Left lung (tissue), 10 donors: Measurements from ENCODE around the gene TSPAN5. TPM values are rescaled to one million over a fixed set of nuclear protein-coding genes. Genes with fewer than 3 reads are reported as not detected.
"Not testable (repeated sequence)": the region's sequence is repeated elsewhere in the genome, so short reads cannot be mapped to it uniquely, and the experiment has no call there.

ENCODE experiments used
- ATAC-seq: fragments of 200-7000 bp; cut with Tn5 transposase; one replicate; pipeline ENCODE4 v1.9.1; 2020; ENCODE audit warnings: moderate library complexity
- DNase-seq, 4 donors: peaks; one replicate each; pipeline ENCODE4 v3.0.0-alpha.2; 2013 to 2020
- H3K27ac ChIP-seq, 2 donors: fragments of 200-600 bp; sonication (generic) in 1 of 2; one replicate each; pipeline versions ENCODE4 v1.5.0 to v1.8.0; 2020 to 2021
- H3K27me3 ChIP-seq, 2 donors: fragments of 200-600 bp; sonication (generic) in 1 of 2; one replicate each; pipeline versions ENCODE4 v1.5.0 to v1.8.0; 2020 to 2021
- H3K36me3 ChIP-seq, 2 donors: fragments of 200-600 bp; sonication (generic) in 1 of 2; one replicate each; pipeline versions ENCODE4 v1.5.0 to v1.8.0; 2020 to 2021
- H3K4me1 ChIP-seq, 2 donors: fragments of 200-600 bp; one replicate each; pipeline ENCODE4 v1.8.0; 2021
- H3K4me3 ChIP-seq, 2 donors: fragments of 200-600 bp; sonication (generic) in 1 of 2; one replicate each; pipeline versions ENCODE4 v1.5.0 to v1.8.0; 2020 to 2021; ENCODE audit warnings: mild to moderate bottlenecking in 1 of 2
- H3K9me3 ChIP-seq, 2 donors: fragments of 200-600 bp; sonication (generic) in 1 of 2; one replicate each; pipeline versions ENCODE4 v1.5.0 to v1.8.0; 2020 to 2021
- intact Hi-C, 2 donors: fragments of 100-400 bp; cut with DNase I; formaldehyde crosslinking; loops; one replicate each; pipeline versions ENCODE4 v1.11.2 to v1.14.2; 2022
- polyA plus RNA-seq, 6 donors: library from polyadenylated mRNA; unstranded; fragments of 120-200 nt; gene quantifications; one replicate each; pipeline ENCODE4 v1.2.1, GENCODE V29; 2013; ENCODE audit not compliant: insufficient read length in 6 of 6
- total RNA-seq, 2 donors: library from RNA; stranded (reverse); fragmentation: NEBNext Ultra II Directional; extraction: Animal tissue kit (Norgen Biotek cat#: 25700); gene quantifications; one replicate each; pipeline ENCODE4 v1.2.1, GENCODE V29; 2021
- TF ChIP-seq, protein P1 (sequence below), 2 donors: fragments of 200-600 bp; sonication (generic) in 1 of 2; IDR thresholded peaks; one replicate each; pipeline versions ENCODE4 v1.5.0 to v1.8.0; 2021; ENCODE audit warnings: antibody characterized with exemption in 2 of 2
- donor health status: DM: no; HTN: yes; CAD: no.
- donor health status: DM: no; HTN: no; CAD: no.

Gene TSPAN5
- total and polyA plus RNA-seq, 8 donors, result 11.9 to 36.5 (median 31.7) TPM

DNA sequence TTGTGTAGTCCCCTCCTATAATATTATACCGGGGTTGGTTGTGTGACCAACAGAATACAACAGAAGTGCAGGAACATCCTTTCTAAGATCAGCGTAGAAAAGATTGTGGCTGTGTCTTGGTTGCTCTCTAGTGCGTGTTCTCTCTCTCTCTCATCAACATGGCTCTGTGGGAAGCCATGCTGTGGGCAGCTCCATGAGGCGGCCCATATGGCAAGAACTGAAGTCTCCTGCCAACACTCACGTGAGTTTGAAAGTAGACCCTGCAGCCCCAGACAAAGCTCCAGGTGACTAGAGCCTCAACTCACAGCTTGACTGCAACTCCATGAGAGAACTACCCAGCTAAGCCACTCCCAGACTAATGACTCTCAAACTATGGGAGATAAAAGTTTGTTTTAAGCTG is 118.7 kb downstream of the TSPAN5 start:
- no peaks in the 10 kb centered on the region for H3K9me3 ChIP-seq
- no peak for ATAC-seq
- DNase-seq, result no peak
- intact Hi-C loops, result no loop called here
- no peaks in the 10 kb centered on the region for H3K4me1 ChIP-seq
- no peak overlapping the region for H3K4me3 ChIP-seq
- no peaks in the 10 kb centered on the region for H3K27me3 ChIP-seq
- H3K36me3 ChIP-seq, result no peaks in the 10 kb centered on the region
- H3K27ac ChIP-seq, result no peak overlapping the region
- TF ChIP-seq, protein P1, sequence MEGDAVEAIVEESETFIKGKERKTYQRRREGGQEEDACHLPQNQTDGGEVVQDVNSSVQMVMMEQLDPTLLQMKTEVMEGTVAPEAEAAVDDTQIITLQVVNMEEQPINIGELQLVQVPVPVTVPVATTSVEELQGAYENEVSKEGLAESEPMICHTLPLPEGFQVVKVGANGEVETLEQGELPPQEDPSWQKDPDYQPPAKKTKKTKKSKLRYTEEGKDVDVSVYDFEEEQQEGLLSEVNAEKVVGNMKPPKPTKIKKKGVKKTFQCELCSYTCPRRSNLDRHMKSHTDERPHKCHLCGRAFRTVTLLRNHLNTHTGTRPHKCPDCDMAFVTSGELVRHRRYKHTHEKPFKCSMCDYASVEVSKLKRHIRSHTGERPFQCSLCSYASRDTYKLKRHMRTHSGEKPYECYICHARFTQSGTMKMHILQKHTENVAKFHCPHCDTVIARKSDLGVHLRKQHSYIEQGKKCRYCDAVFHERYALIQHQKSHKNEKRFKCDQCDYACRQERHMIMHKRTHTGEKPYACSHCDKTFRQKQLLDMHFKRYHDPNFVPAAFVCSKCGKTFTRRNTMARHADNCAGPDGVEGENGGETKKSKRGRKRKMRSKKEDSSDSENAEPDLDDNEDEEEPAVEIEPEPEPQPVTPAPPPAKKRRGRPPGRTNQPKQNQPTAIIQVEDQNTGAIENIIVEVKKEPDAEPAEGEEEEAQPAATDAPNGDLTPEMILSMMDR (IDR thresholded peaks at IDR 0.05), result no peak

DNA sequence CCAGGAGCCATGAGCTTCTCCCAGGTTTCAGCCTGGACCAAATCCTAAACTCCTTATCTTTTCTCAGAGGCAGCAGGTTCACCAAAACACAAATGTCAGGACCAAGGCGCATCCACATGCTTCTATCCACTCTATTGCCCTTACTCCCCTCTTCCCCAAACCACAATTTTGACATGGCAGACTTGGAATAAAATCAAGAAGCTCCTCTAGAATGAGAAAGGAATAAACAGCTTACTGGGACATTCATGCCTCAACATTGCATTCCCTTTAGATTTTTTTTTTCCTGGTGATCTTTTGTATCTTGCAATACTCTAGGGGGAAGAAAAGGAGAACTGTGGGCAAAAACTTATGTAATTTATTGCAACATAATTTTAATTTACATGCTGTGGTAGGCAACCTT is 119.1 kb downstream of the TSPAN5 start:
- TF ChIP-seq, protein P1 (IDR thresholded peaks at IDR 0.05), result no peak
- Histone ChIP-seq H3K27me3 (no peaks in the 10 kb centered on the region), H3K4me3 (no peak overlapping the region), H3K27ac (no peak overlapping the region), H3K4me1 (no peaks in the 10 kb centered on the region), H3K36me3 (no peaks in the 10 kb centered on the region), H3K9me3 (no peaks in the 10 kb centered on the region)
- intact Hi-C loops, result no loop called here
- no peak for DNase-seq
- no peak for ATAC-seq

DNA sequence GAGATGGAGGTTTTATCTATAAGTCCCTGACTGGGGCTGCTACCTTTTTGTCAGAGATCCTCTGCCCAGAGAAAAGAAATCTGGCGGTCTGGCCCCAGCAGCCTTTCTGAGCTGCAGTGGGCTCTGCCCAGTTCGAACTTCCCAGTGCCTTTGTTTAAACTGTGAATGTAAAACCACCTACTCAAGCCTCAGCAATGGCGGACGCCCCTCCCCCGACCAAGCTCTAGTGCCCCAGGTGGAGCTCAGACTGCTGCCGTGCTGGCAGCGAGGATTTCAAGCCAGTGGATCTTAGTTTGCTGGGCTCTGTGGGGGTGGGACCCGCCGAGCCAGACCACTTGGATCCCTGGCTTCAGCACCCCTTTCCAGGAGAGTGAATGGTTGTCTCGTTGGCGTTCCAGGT is 121.8 kb downstream of the TSPAN5 start:
- intact Hi-C loops, result no loop called here
- DNase-seq, result no peak

DNA sequence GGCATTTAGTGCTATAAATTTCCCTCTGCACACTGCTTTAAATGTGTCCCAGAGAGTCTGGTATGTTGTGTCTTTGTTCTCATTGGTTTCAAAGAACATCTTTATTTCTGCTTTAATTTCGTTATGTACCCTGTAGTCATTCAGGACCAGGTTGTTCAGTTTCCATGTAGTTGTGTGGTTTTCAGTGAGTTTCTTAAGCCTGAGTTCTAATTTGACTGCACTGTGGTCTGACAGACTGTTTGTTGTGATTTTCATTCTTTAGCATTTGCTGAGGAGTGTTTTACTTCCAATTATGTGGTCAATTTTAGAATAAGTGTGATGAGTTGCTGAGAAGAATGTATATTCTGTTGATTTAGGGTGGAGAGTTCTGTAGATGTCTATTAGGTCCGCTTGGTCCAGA is 124.3 kb downstream of the TSPAN5 start:
- H3K4me3 ChIP-seq, H3K27me3 ChIP-seq, H3K27ac ChIP-seq, intact Hi-C loops, H3K9me3 ChIP-seq, ATAC-seq, DNase-seq, H3K4me1 ChIP-seq, H3K36me3 ChIP-seq: not testable (repeated sequence)

More for the DNA sequence above, 121.8 kb downstream of the TSPAN5 start:
- TF ChIP-seq, protein P1 (IDR thresholded peaks at IDR 0.05), result no peak
- Histone ChIP-seq H3K4me1 (no peaks in the 10 kb centered on the region), H3K4me3 (no peak overlapping the region), H3K27ac (no peak overlapping the region), H3K36me3 (no peaks in the 10 kb centered on the region), H3K9me3 (no peaks in the 10 kb centered on the region), H3K27me3 (no peaks in the 10 kb centered on the region)
- ATAC-seq, result no peak

DNA sequence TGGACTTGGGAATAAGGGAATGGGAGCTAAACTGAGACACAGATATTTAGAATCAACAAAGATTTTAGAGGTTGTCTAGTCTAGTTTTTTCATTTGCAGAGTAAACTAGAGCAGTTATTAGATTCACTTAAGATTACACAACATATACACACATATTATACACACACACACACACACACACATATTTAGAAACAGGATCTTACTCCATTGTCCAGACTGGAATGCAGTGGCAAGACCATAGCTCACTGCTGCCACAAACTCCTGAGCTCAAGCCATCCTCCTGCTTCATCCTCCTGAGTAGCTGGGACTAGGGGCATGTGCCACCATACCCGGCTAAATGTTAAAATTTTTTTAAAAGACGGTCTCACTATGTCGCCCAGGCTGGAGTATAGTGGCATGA is 127.8 kb downstream of the TSPAN5 start:
- no peaks in the 10 kb centered on the region for H3K36me3 ChIP-seq
- H3K9me3 ChIP-seq, result no peaks in the 10 kb centered on the region
- DNase-seq, result no peak
- TF ChIP-seq, protein P1 (IDR thresholded peaks at IDR 0.05), result no peak
- no peak for ATAC-seq
- H3K27me3 ChIP-seq, result no peaks in the 10 kb centered on the region
- H3K4me1 ChIP-seq, result no peaks in the 10 kb centered on the region
- no peak overlapping the region for H3K27ac ChIP-seq
- no peak overlapping the region for H3K4me3 ChIP-seq
- intact Hi-C loops, result no loop called here

DNA sequence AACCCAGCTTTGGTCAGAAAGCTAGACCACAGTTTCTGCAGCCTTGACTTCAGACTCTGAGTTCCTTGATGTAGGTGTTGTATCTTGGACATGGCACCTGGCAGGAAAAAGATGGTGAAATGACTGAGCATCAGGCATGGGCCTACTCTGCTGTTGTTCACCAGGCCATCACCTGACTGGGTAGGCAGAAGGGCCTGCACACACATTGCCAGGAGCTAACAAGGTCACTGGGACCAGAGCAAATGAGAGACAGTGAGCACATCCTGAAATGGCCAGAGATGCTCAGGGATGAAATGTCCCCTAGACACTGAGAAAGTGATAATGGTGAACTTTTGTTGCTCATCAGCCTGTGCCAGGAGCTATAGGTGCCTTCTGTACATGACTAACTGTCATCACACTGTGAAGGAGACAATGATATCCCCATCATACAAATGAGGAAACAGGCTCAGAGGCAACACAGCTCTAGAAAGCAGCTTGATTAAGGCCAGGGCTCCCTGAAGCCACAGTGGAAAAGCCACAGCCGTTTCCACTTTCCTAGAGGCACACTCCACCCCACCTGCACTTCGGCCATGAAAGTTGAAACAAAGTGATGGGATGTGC is 128.3 kb downstream of the TSPAN5 start:
- TF ChIP-seq, protein P1 (IDR thresholded peaks at IDR 0.05), result no peak
- Histone ChIP-seq H3K4me1 (no peaks in the 10 kb centered on the region), H3K36me3 (no peaks in the 10 kb centered on the region), H3K9me3 (no peaks in the 10 kb centered on the region), H3K27ac (no peak overlapping the region), H3K4me3 (no peak overlapping the region), H3K27me3 (no peaks in the 10 kb centered on the region)
- DNase-seq (no peak), ATAC-seq (no peak)
- intact Hi-C loops, result no loop called here
